Tibial nerve (tissue), 4 donors: Measurements from ENCODE around the gene THYN1. TPM values are rescaled to one million over a fixed set of nuclear protein-coding genes. Genes with fewer than 3 reads are reported as not detected.

Experiments
- DNase-seq, 2 donors: peaks; one replicate each; pipeline ENCODE4 v3.0.0-alpha.2; 2019; ENCODE audit warnings: low spot score in 2 of 2
- H3K27ac ChIP-seq, 4 donors: fragments of 200-600 bp; sonication (generic) in 3 of 4; one replicate each; pipeline ENCODE4 v1.5.1; 2017 to 2019; ENCODE audit warnings: mild to moderate bottlenecking in 1 of 4
- H3K27me3 ChIP-seq, 2 donors: fragments of 200-600 bp; sonication (generic) in 1 of 2; one replicate each; pipeline versions ENCODE4 v1.5.1 to v1.6.0; 2017 to 2019
- H3K36me3 ChIP-seq, 3 donors: fragments of 200-600 bp; sonication (generic); one replicate each; pipeline ENCODE4 v1.5.1; 2018 to 2019
- H3K4me1 ChIP-seq, 4 donors: fragments of 200-600 bp; sonication (generic) in 3 of 4; one replicate each; pipeline ENCODE4 v1.5.1; 2017 to 2019
- H3K4me3 ChIP-seq, 4 donors: fragments of 200-600 bp; sonication (generic) in 3 of 4; one replicate each; pipeline ENCODE4 v1.5.1; 2017 to 2019; ENCODE audit warnings: mild to moderate bottlenecking in 1 of 4, moderate library complexity in 1 of 4
- H3K9me3 ChIP-seq, 4 donors: fragments of 200-600 bp; sonication (generic) in 3 of 4; one replicate each; pipeline ENCODE4 v1.5.1; 2017 to 2019
- EP300 ChIP-seq, 2 donors: sonication (generic); formaldehyde crosslinking; IDR thresholded peaks; one replicate each; pipeline ENCODE4 v1.6.1; 2017; ENCODE audit warnings: antibody characterized with exemption in 2 of 2, mild to moderate bottlenecking in 1 of 2
- POLR2A ChIP-seq, 2 donors: fragments of 450-650 bp; IDR thresholded peaks; one replicate each; pipeline ENCODE4 v1.6.1; 2017; ENCODE audit warnings: antibody characterized with exemption in 2 of 2, mild to moderate bottlenecking in 2 of 2, moderate library complexity in 2 of 2
- WGBS, 2 donors: methylation state at CpG; one replicate each; pipeline ENCODE4 v1.1.5; 2018; 5-methylcytosine and 5-hydroxymethylcytosine counted together
- total RNA-seq, 4 donors: library from RNA; depleted of rRNA; stranded (reverse); fragments of >200 nt; gene quantifications; one replicate each; pipeline ENCODE4 v1.1.0, GENCODE V29; 2016
- TF ChIP-seq, protein P1 (sequence below), 5 experiments: fragments of 200-600 bp in 3 of 5; fragments of 450-650 bp in 2 of 5; sonication (generic) in 3 of 5; IDR thresholded peaks; one replicate each; pipeline ENCODE4 v1.5.1; 2016 to 2019; ENCODE audit warnings: antibody characterized with exemption in 5 of 5, mild to moderate bottlenecking in 3 of 5, moderate library complexity in 2 of 5

THYN1 gene
- total RNA-seq, 4 donors from 2014 or later, result 46.0 to 65.7 (median 53.3) TPM

DNA sequence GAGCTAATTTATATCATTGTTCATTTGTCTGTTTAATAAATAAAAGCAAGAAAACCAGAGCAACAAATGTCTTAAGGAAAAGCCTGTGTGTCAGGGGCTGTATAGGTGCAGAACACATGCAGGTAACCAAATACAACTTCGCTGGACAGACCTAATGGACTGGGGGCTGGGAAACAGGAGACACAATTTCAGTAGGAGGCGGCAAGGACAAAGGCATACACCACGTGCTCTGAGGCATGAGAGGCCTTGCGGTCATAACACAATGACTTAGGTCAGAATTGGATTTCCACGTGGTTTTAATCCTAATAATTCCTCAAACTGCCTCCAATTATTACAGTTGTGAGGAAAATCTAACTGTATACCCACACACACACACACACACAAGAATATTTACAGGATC, 14.3 kb upstream of the THYN1 start:
- TF ChIP-seq POLR2A (IDR thresholded peaks at IDR 0.05), result no peak
- TF ChIP-seq, protein P1, sequence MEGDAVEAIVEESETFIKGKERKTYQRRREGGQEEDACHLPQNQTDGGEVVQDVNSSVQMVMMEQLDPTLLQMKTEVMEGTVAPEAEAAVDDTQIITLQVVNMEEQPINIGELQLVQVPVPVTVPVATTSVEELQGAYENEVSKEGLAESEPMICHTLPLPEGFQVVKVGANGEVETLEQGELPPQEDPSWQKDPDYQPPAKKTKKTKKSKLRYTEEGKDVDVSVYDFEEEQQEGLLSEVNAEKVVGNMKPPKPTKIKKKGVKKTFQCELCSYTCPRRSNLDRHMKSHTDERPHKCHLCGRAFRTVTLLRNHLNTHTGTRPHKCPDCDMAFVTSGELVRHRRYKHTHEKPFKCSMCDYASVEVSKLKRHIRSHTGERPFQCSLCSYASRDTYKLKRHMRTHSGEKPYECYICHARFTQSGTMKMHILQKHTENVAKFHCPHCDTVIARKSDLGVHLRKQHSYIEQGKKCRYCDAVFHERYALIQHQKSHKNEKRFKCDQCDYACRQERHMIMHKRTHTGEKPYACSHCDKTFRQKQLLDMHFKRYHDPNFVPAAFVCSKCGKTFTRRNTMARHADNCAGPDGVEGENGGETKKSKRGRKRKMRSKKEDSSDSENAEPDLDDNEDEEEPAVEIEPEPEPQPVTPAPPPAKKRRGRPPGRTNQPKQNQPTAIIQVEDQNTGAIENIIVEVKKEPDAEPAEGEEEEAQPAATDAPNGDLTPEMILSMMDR (IDR thresholded peaks at IDR 0.05), result no peak
- no peak for TF ChIP-seq EP300 (IDR thresholded peaks at IDR 0.05)
- Histone ChIP-seq H3K4me3 (no peak overlapping the region), H3K27me3 (peaks cover 0 to 19% of the 10 kb centered on the region in 2 donors), H3K9me3 (no peaks in the 10 kb centered on the region), H3K36me3 (peaks cover 0 to 26% (median 0%) of the 10 kb centered on the region in 3 donors), H3K4me1 (peaks cover 0 to 16% (median 0%) of the 10 kb centered on the region in 4 donors), H3K27ac (no peak overlapping the region)
- 66 to 69% methylated on average over 5 of the region's 5 CpGs for WGBS, 2 donors
- no peak for DNase-seq

DNA sequence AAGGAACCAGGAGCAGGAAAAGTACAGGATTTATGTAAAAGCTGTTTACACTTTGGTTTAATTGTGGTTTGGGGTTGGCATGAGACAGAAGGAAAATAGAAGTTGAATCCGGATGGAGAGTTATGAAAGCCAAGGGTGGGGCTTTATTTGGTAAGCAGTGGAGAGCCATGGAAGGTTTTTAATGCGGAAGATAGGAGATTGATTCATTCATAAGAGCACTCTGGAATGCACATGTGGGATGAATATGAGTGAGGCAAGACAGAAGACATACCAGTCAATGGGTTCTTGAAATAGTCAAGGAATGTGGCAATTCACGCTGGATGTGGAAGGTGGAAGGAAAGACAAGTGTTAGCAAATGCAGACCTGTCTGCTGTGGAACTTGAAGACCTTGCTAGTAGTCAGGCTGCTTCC, 13.7 kb upstream of the THYN1 start:
- peaks cover 0 to 16% (median 0%) of the 10 kb centered on the region in 4 donors for H3K4me1 ChIP-seq
- TF ChIP-seq EP300 (IDR thresholded peaks at IDR 0.05), result peak in 1 of 2 donors; percentile 65
- TF ChIP-seq, protein P1 (IDR thresholded peaks at IDR 0.05), result no peak
- H3K36me3 ChIP-seq, result peaks cover 0 to 32% (median 0%) of the 10 kb centered on the region in 3 donors
- no peak overlapping the region for H3K27ac ChIP-seq
- WGBS, 2 donors, result 33% methylated on average over 3 of the region's 3 CpGs
- H3K9me3 ChIP-seq, result no peaks in the 10 kb centered on the region
- peak in 1 of 2 donors; percentile 39 for DNase-seq
- peaks cover 0 to 13% of the 10 kb centered on the region in 2 donors for H3K27me3 ChIP-seq
- H3K4me3 ChIP-seq, result no peak overlapping the region

DNA sequence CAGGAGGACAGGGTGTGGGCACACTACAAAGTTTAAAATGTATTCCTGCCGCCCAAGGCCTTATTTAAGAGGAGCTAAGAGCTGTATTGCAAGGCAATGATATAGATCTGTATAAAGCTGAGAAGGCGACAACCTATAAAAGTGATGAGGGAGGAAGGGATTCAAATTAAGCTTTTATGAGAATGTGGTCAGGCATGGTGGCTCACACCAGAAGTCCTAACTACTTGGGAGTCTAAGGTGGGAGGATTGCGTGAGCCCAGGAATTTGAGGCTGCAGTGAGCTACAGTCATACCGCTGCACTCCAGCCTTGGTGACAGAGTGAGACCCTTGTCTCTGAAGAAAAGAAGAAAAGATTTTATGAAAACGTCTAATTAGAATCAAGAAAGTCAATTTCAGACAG, 13.3 kb upstream of the THYN1 start:
- 81 to 89% methylated on average over 5 of the region's 5 CpGs for WGBS, 2 donors
- no peak for DNase-seq
- Histone ChIP-seq H3K4me1 (peaks cover 0 to 16% (median 0%) of the 10 kb centered on the region in 4 donors), H3K27me3 (peaks cover 0 to 9% of the 10 kb centered on the region in 2 donors), H3K9me3 (no peaks in the 10 kb centered on the region), H3K4me3 (no peak overlapping the region), H3K36me3 (peaks cover 0 to 36% (median 0%) of the 10 kb centered on the region in 3 donors), H3K27ac (no peak overlapping the region)
- TF ChIP-seq POLR2A (IDR thresholded peaks at IDR 0.05), result no peak
- no peak for TF ChIP-seq EP300 (IDR thresholded peaks at IDR 0.05)
- TF ChIP-seq, protein P1 (IDR thresholded peaks at IDR 0.05), result no peak

DNA sequence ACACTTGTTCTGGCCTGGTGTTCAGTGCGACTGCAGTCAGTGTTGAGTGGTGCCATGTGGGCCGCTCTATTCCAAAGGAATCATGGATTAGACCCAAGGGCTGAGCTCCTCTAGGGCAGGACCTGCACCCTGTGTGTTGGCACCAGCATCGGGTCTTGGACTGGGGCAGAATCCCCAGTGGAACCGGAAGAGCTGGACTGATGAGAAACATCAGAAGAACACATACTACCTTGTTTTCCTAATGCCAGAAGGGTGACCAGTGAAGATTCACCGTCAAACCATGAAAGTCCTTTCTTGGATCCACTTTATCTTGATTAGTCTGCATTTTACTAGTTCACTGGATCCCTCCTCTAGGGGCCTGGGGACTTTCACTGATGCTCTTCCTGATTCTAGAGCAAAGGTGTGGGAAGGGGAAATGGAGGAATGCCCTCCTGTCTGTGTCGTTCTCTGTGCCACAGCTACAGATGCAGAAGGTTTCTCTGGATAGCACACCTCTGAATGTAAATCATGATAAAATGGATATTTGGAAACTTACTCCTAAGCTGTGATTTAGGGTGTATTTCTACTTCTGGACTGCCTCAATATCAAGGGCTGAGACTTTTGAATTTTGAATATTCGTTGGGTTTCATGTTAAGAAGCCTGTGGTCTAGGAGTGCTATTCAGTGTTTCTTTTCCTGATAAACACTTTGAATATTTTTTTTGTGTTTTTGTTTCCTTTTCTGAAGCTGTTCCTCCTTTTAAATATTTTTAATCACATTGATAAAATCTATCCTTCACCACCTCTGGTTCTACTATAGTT, 12.0 kb upstream of the THYN1 start:
- Histone ChIP-seq H3K9me3 (no peaks in the 10 kb centered on the region), H3K4me3 (no peak overlapping the region), H3K27ac (no peak overlapping the region), H3K27me3 (no peaks in the 10 kb centered on the region), H3K36me3 (peaks cover 0 to 49% (median 0%) of the 10 kb centered on the region in 3 donors), H3K4me1 (peaks cover 0 to 16% (median 0%) of the 10 kb centered on the region in 4 donors)
- no peak for TF ChIP-seq EP300 (IDR thresholded peaks at IDR 0.05)
- TF ChIP-seq, protein P1 (IDR thresholded peaks at IDR 0.05), result no peak
- no peak for TF ChIP-seq POLR2A (IDR thresholded peaks at IDR 0.05)
- 87 to 92% methylated on average over 7 of the region's 7 CpGs for WGBS, 2 donors
- DNase-seq, result no peak
